Parathyroid adenoma (tissue), 2 donors: Measurements from ENCODE around the gene NRXN3.

ENCODE experiments used
- H2AFZ ChIP-seq: fragments of 300-600 bp; sonication (generic); one replicate; pipeline ENCODE4 v1.7.0; 2017; ENCODE audit warnings: antibody characterized with exemption, mild to moderate bottlenecking
- H3K27ac ChIP-seq: fragments of 300-600 bp; sonication (generic); one replicate; pipeline ENCODE4 v1.7.0; 2017
- H3K27me3 ChIP-seq: fragments of 300-600 bp; sonication (generic); one replicate; pipeline ENCODE4 v1.7.0; 2017; ENCODE audit warnings: low read length; ENCODE audit not compliant: control insufficient read depth, insufficient read depth
- H3K36me3 ChIP-seq: fragments of 300-600 bp; sonication (generic); one replicate; pipeline ENCODE4 v1.7.0; 2017; ENCODE audit warnings: low read length; ENCODE audit not compliant: control insufficient read depth, insufficient read depth
- H3K4me1 ChIP-seq: fragments of 300-600 bp; sonication (generic); one replicate; pipeline ENCODE4 v1.7.0; 2017; ENCODE audit warnings: control low read depth
- H3K4me2 ChIP-seq: fragments of 300-600 bp; sonication (generic); one replicate; pipeline ENCODE4 v1.7.0; 2017; ENCODE audit warnings: low read length
- H3K4me3 ChIP-seq: fragments of 300-600 bp; sonication (generic); one replicate; pipeline ENCODE4 v1.7.0; 2017; ENCODE audit warnings: low read depth, low read length
- H3K79me2 ChIP-seq: fragments of 300-600 bp; sonication (generic); one replicate; pipeline ENCODE4 v1.7.0; 2017; ENCODE audit warnings: control low read depth
- H3K9ac ChIP-seq: fragments of 300-600 bp; sonication (generic); one replicate; pipeline ENCODE4 v1.7.0; 2017; ENCODE audit warnings: mild to moderate bottlenecking
- H3K9me3 ChIP-seq: fragments of 300-600 bp; sonication (generic); one replicate; pipeline ENCODE4 v1.7.0; 2017; ENCODE audit warnings: low read length; ENCODE audit not compliant: control insufficient read depth
- TF ChIP-seq, protein P1 (sequence below): fragments of 300-600 bp; sonication (generic); IDR thresholded peaks from one replicate; pipeline ENCODE4 v1.7.0; 2017; ENCODE audit warnings: antibody characterized with exemption, mild to moderate bottlenecking
- donor health status: primary hyperparathyroidism.

The NRXN3 gene

GRCh38 chr14:78829274-78829673 is 659.1 kb downstream of the NRXN3 start:
- Histone ChIP-seq H3K79me2 (no peaks in the 10 kb centered on the region), H3K9me3 (no peaks in the 10 kb centered on the region), H3K9ac (no peak overlapping the region), H3K27me3 (no peaks in the 10 kb centered on the region), H3K4me1 (peaks cover under 1% of the 10 kb centered on the region), H3K27ac (no peak overlapping the region), H3K4me2 (no peak overlapping the region), H3K4me3 (no peak overlapping the region), H3K36me3 (no peaks in the 10 kb centered on the region), H2AFZ (no peak overlapping the region)
- TF ChIP-seq, protein P1, sequence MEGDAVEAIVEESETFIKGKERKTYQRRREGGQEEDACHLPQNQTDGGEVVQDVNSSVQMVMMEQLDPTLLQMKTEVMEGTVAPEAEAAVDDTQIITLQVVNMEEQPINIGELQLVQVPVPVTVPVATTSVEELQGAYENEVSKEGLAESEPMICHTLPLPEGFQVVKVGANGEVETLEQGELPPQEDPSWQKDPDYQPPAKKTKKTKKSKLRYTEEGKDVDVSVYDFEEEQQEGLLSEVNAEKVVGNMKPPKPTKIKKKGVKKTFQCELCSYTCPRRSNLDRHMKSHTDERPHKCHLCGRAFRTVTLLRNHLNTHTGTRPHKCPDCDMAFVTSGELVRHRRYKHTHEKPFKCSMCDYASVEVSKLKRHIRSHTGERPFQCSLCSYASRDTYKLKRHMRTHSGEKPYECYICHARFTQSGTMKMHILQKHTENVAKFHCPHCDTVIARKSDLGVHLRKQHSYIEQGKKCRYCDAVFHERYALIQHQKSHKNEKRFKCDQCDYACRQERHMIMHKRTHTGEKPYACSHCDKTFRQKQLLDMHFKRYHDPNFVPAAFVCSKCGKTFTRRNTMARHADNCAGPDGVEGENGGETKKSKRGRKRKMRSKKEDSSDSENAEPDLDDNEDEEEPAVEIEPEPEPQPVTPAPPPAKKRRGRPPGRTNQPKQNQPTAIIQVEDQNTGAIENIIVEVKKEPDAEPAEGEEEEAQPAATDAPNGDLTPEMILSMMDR = no peak

- Histone ChIP-seq H3K4me1 (peaks cover 7% of the 10 kb centered on the region), H3K79me2 (no peaks in the 10 kb centered on the region), H3K27me3 (no peaks in the 10 kb centered on the region), H3K36me3 (no peaks in the 10 kb centered on the region), H3K9me3 (no peaks in the 10 kb centered on the region), H3K4me3 (no peak overlapping the region), H3K27ac (no peak overlapping the region), H3K9ac (no peak overlapping the region), H3K4me2 (peak overlapping the region; percentile 48), H2AFZ (peak overlapping the region; percentile 52)
- TF ChIP-seq, protein P1 = no peak
Measured at GRCh38 chr14:78834766-78835451, 664.7 kb downstream of the NRXN3 start.

- H3K79me2 ChIP-seq = no peaks in the 10 kb centered on the region
- H3K27ac ChIP-seq = no peak overlapping the region
- H2AFZ ChIP-seq = peak overlapping the region; percentile 7
- H3K36me3 ChIP-seq = no peaks in the 10 kb centered on the region
- H3K9me3 ChIP-seq = no peaks in the 10 kb centered on the region
- H3K4me2 ChIP-seq = no peak overlapping the region
- H3K4me3 ChIP-seq = no peak overlapping the region
- no peaks in the 10 kb centered on the region for H3K27me3 ChIP-seq
- TF ChIP-seq, protein P1 = no peak
- H3K4me1 ChIP-seq = peaks cover 7% of the 10 kb centered on the region
- H3K9ac ChIP-seq = no peak overlapping the region
Measured at GRCh38 chr14:78835909-78836308, 665.7 kb downstream of the NRXN3 start.

- Histone ChIP-seq H2AFZ (no peak overlapping the region), H3K27ac (no peak overlapping the region), H3K36me3 (no peaks in the 10 kb centered on the region), H3K4me1 (peaks cover 7% of the 10 kb centered on the region), H3K4me3 (no peak overlapping the region), H3K9me3 (no peaks in the 10 kb centered on the region), H3K79me2 (no peaks in the 10 kb centered on the region), H3K9ac (no peak overlapping the region), H3K27me3 (no peaks in the 10 kb centered on the region), H3K4me2 (no peak overlapping the region)
- TF ChIP-seq, protein P1 = peak; percentile 68
Measured at GRCh38 chr14:78836777-78837176, 666.6 kb downstream of the NRXN3 start.

- Histone ChIP-seq H3K4me3 (no peak overlapping the region), H3K36me3 (no peaks in the 10 kb centered on the region), H3K9ac (no peak overlapping the region), H2AFZ (no peak overlapping the region), H3K27ac (no peak overlapping the region), H3K27me3 (no peaks in the 10 kb centered on the region), H3K4me2 (no peak overlapping the region), H3K9me3 (no peaks in the 10 kb centered on the region), H3K4me1 (peaks cover 7% of the 10 kb centered on the region), H3K79me2 (no peaks in the 10 kb centered on the region)
- TF ChIP-seq, protein P1 = no peak
Measured at GRCh38 chr14:78838959-78839358, 668.8 kb downstream of the NRXN3 start.
